Stimulated activated CD8-positive, alpha-beta memory T cell treated with anti-CD3 and anti-CD28 coated beads, Interleukin-4, amount 100 ng/mL, for 1 hour (primary cell): ENCODE data around the gene KLK13.
A peak's percentile ranks its signal among the peaks of the same experiment; 100 is the strongest.

Experiments used
- DNase-seq, 2 donors: peaks; one replicate each; pipeline ENCODE4 v3.0.0-alpha.2; 2020; ENCODE audit warnings: low read depth in 2 of 2, low spot score in 1 of 2

Gene KLK13

GRCh38 chr19:51023946-51024345 is 40.9 kb downstream of the KLK13 start:
- DNase-seq, result no peak

GRCh38 chr19:51022526-51022925 is 42.4 kb downstream of the KLK13 start:
- DNase-seq, result no peak

GRCh38 chr19:51020988-51021651 is 43.8 kb downstream of the KLK13 start:
- no peak for DNase-seq

- DNase-seq, result no peak
Measured at GRCh38 chr19:51019544-51019925, 45.4 kb downstream of the KLK13 start, which contains the start of gene KLK10. TSS of gene KLK10 (minus strand) at chr19:51019709. CDS start at chr19:51019130, 579 bp downstream.

- DNase-seq, result no peak
Measured at GRCh38 chr19:51018745-51019543, 45.9 kb downstream of the KLK13 start.

- DNase-seq, result peak in 1 of 2 donors; percentile 18
Measured at GRCh38 chr19:51016798-51017683, 47.9 kb downstream of the KLK13 start.

GRCh38 chr19:51015691-51016267 is 49.1 kb downstream of the KLK13 start:
- DNase-seq, result no peak

GRCh38 chr19:51014242-51014641 is 50.6 kb downstream of the KLK13 start:
- DNase-seq, result no peak

GRCh38 chr19:51012661-51013190 is 52.2 kb downstream of the KLK13 start:
- no peak for DNase-seq

GRCh38 chr19:51010066-51010795 is 54.7 kb downstream of the KLK13 start:
- DNase-seq, result no peak

GRCh38 chr19:51009061-51009891 is 55.6 kb downstream of the KLK13 start:
- no peak for DNase-seq

- DNase-seq, result no peak
Measured at GRCh38 chr19:51007488-51007887, 57.4 kb downstream of the KLK13 start.

GRCh38 chr19:51006406-51006805 is 58.5 kb downstream of the KLK13 start:
- no peak for DNase-seq
